Osteocyte (in vitro differentiated cells): ENCODE results near the gene MPEG1. TPM values are rescaled to one million over a fixed set of nuclear protein-coding genes. Genes with fewer than 3 reads are reported as not detected.

Source experiments
- DNase-seq: peaks from one replicate; pipeline ENCODE4 v3.0.0; 2021; ENCODE audit warnings: mixed read lengths; ENCODE audit not compliant: unreplicated experiment; ENCODE audit errors: extremely low spot score
- H3K27ac Mint-ChIP-seq: one replicate; pipeline ENCODE4 v1.8.0; 2021; ENCODE audit warnings: mild to moderate bottlenecking, mixed read lengths; ENCODE audit not compliant: unreplicated experiment
- H3K27me3 Mint-ChIP-seq: one replicate; pipeline ENCODE4 v1.8.0; 2021; ENCODE audit warnings: mixed read lengths; ENCODE audit not compliant: unreplicated experiment
- H3K36me3 Mint-ChIP-seq: one replicate; pipeline ENCODE4 v1.8.0; 2021; ENCODE audit warnings: mixed read lengths; ENCODE audit not compliant: unreplicated experiment
- H3K4me1 Mint-ChIP-seq: one replicate; pipeline ENCODE4 v1.8.0; 2021; ENCODE audit warnings: mixed read lengths; ENCODE audit not compliant: unreplicated experiment
- H3K4me3 Mint-ChIP-seq: one replicate; pipeline ENCODE4 v1.8.0; 2021; ENCODE audit warnings: mild to moderate bottlenecking, moderate library complexity, mixed read lengths; ENCODE audit not compliant: unreplicated experiment
- H3K9me3 Mint-ChIP-seq: one replicate; pipeline ENCODE4 v1.8.0; 2021; ENCODE audit warnings: mixed read lengths; ENCODE audit not compliant: unreplicated experiment
- total RNA-seq: library from RNA; stranded (reverse); gene quantifications from 2 replicates; pipeline ENCODE4 v1.2.1, GENCODE V29; 2021
- TF ChIP-seq, protein P1 (sequence below): fragments of 200-600 bp; sonication (generic); IDR thresholded peaks from 2 replicates; pipeline ENCODE4 v1.5.0; 2021; ENCODE audit warnings: antibody characterized with exemption, mild to moderate bottlenecking, moderate library complexity

MPEG1 gene
- total RNA-seq, 1 donor from 2014 or later: not detected

DNA sequence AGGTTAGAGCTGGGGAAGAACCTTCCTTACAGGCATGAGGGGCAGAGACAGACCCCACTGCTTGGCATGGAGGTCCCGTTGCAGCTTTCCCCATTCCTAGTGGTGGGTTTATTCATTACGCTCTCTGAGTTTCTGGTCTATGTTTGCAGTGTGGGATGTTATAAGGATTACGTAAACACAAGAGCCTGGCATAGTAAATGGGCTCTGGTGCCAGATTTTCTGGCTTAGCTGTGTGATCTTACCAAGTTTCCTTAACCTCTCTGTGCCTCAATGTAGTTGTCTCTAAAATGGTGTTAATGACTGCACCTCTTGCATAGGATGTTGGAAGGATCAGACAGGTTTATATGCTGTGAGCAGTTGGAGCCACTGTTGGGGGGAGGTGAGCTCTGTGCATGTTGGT, 25.7 kb downstream of the MPEG1 start:
- TF ChIP-seq, protein P1, sequence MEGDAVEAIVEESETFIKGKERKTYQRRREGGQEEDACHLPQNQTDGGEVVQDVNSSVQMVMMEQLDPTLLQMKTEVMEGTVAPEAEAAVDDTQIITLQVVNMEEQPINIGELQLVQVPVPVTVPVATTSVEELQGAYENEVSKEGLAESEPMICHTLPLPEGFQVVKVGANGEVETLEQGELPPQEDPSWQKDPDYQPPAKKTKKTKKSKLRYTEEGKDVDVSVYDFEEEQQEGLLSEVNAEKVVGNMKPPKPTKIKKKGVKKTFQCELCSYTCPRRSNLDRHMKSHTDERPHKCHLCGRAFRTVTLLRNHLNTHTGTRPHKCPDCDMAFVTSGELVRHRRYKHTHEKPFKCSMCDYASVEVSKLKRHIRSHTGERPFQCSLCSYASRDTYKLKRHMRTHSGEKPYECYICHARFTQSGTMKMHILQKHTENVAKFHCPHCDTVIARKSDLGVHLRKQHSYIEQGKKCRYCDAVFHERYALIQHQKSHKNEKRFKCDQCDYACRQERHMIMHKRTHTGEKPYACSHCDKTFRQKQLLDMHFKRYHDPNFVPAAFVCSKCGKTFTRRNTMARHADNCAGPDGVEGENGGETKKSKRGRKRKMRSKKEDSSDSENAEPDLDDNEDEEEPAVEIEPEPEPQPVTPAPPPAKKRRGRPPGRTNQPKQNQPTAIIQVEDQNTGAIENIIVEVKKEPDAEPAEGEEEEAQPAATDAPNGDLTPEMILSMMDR: no peak
- H3K4me1 Mint-ChIP-seq: no peaks in the 10 kb centered on the region
- no peak overlapping the region for H3K4me3 Mint-ChIP-seq
- DNase-seq: no peak
- H3K9me3 Mint-ChIP-seq: no peaks in the 10 kb centered on the region
- no peak overlapping the region for H3K27ac Mint-ChIP-seq
- H3K36me3 Mint-ChIP-seq: no peaks in the 10 kb centered on the region
- H3K27me3 Mint-ChIP-seq: no peaks in the 10 kb centered on the region

DNA sequence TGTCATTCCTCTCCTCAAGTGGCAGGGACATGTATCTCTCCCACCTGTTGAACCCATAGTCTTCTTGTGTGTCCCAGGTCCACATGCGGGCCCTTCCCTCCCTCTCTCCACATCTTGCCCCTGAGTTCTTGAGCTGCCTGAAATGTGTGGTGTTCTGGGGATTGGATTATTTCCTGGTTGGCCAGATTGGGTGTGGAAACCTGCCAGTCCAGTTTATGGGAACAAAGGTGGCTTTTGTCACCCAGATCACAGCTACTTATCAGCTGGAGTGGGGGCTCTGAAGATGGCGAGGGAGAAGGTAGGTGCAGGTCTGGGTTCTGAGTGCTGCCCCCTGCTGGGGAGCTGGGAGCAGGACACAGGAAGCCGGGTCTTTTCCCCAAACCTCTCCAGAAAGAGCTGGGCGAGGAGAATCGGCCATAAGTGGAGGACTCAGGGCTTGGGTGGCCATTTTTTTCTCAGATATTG, 26.6 kb downstream of the MPEG1 start:
- no peaks in the 10 kb centered on the region for H3K36me3 Mint-ChIP-seq
- no peak overlapping the region for H3K27ac Mint-ChIP-seq
- TF ChIP-seq, protein P1: peak; percentile 47
- no peaks in the 10 kb centered on the region for H3K4me1 Mint-ChIP-seq
- peak; percentile 81 for DNase-seq
- H3K4me3 Mint-ChIP-seq: no peak overlapping the region
- H3K9me3 Mint-ChIP-seq: no peaks in the 10 kb centered on the region
- no peaks in the 10 kb centered on the region for H3K27me3 Mint-ChIP-seq

DNA sequence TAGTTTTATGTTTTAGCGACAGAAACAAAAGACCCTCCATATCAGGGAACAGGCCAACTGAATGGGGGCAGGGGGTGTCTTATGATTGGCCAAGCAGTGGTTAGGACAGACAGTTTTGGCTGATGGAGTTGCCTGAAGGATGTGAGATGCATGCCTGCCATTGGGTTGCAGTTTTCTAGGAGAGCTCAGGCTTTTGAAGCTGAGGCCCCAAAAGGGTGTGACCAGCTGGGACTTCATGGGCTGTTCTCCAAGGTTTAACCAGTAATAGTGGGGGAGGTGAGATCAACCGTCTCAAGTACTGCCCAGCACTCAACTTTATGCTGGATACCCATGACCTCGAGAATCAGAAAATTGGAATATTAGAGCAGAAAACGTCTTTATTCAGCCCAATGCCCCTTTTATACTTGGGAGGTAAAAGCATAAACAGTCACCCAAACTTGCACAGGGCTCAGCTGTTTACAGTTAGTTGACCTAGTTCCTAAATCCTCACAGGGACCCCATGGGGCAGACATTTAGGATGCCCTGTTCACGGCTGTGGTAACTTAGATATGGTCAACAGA, 27.3 kb downstream of the MPEG1 start:
- Mint-ChIP-seq H3K4me3 (no peak overlapping the region), H3K36me3 (no peaks in the 10 kb centered on the region), H3K4me1 (no peaks in the 10 kb centered on the region), H3K9me3 (no peaks in the 10 kb centered on the region), H3K27me3 (peaks cover 5% of the 10 kb centered on the region), H3K27ac (no peak overlapping the region)
- TF ChIP-seq, protein P1: no peak
- peak; percentile 48 for DNase-seq

DNA sequence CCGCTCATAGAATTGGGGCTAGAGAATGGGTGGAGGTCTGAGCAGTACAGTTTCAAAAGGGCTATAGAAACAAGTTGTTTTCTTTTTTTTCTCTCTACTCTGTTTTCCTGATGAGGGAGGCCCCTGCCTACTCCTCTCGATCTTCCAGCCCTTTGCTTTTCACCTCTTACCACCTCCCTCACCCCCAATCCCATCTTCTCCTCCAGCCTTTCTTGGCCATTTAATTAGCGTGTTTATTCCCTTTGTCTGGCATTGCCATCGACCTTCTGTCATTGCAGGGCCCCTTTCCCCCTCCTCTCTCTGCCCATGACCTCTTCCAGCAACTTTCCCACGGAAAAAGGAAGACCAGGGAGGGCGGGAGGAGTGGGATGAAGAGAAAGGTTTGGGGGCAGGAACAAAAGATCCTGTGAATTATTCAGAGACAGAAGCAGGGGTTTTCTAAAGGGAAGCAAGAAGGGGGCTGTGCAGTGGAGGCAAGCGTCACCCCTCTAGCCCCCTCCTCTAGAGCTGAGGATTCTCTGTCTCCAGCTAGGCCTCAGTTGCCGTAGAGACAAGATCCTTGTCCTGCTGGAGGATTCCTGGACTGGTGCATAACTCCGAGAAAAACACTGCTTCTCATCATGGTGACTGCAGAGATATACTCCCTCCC, 27.9 kb downstream of the MPEG1 start:
- TF ChIP-seq, protein P1: no peak
- no peaks in the 10 kb centered on the region for H3K36me3 Mint-ChIP-seq
- peaks cover 5% of the 10 kb centered on the region for H3K27me3 Mint-ChIP-seq
- no peak overlapping the region for H3K4me3 Mint-ChIP-seq
- no peaks in the 10 kb centered on the region for H3K4me1 Mint-ChIP-seq
- H3K9me3 Mint-ChIP-seq: no peaks in the 10 kb centered on the region
- DNase-seq: peak; percentile 51
- H3K27ac Mint-ChIP-seq: no peak overlapping the region

DNA sequence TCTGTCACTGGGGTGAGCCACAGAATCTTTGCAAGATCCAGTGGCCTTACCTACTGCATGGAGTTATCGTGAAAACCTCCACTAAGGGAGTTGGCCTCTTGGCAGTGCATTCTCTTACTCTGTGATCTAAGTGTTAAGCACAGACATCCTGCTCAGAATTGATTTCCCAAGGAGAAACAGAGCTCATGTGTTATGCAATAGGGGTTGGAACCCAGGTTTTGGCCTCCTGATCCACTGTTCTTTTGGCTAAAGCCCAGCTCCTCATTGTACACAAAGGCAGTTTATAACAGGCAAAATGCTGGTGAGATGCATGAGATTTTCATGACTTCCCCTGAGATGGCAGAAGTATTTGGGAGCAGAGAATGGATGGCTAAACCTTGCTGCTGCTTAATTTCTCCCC, 29.0 kb downstream of the MPEG1 start:
- TF ChIP-seq, protein P1: no peak
- no peaks in the 10 kb centered on the region for H3K36me3 Mint-ChIP-seq
- peaks cover 10% of the 10 kb centered on the region for H3K27me3 Mint-ChIP-seq
- H3K4me3 Mint-ChIP-seq: no peak overlapping the region
- no peaks in the 10 kb centered on the region for H3K4me1 Mint-ChIP-seq
- DNase-seq: peak; percentile 11
- no peak overlapping the region for H3K27ac Mint-ChIP-seq
- no peaks in the 10 kb centered on the region for H3K9me3 Mint-ChIP-seq
